GM12872 (cell line): ENCODE measurements around the gene KLHL29.

Source experiments
- TF ChIP-seq, protein P1 (sequence below): IDR thresholded peaks from 3 replicates; pipeline ENCODE4 v1.5.1; 2011; ENCODE audit warnings: low read depth, mild to moderate bottlenecking, low read length, moderate library complexity; ENCODE audit not compliant: insufficient read depth

KLHL29 gene

DNA sequence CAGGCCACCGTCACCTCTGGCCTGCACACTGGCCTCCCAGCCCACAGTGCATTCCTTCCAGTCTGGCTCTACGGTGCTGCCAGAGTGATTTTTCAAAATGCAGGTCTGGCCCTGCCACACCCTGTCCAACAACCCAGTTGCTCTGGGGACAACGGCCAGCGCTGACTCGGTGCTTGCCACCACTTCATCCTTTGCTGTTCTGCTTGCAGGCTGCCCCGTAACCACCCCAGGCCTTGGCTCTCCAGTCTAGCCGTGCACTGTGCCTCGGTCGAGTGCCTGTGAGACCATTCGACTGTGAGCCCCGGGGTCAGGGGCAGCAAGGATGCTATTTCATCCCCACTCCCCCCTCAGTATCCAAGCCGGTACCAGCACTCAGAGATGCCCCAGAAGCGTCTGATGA is 262.6 kb downstream of the KLHL29 start:
- TF ChIP-seq, protein P1, sequence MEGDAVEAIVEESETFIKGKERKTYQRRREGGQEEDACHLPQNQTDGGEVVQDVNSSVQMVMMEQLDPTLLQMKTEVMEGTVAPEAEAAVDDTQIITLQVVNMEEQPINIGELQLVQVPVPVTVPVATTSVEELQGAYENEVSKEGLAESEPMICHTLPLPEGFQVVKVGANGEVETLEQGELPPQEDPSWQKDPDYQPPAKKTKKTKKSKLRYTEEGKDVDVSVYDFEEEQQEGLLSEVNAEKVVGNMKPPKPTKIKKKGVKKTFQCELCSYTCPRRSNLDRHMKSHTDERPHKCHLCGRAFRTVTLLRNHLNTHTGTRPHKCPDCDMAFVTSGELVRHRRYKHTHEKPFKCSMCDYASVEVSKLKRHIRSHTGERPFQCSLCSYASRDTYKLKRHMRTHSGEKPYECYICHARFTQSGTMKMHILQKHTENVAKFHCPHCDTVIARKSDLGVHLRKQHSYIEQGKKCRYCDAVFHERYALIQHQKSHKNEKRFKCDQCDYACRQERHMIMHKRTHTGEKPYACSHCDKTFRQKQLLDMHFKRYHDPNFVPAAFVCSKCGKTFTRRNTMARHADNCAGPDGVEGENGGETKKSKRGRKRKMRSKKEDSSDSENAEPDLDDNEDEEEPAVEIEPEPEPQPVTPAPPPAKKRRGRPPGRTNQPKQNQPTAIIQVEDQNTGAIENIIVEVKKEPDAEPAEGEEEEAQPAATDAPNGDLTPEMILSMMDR = no peak

DNA sequence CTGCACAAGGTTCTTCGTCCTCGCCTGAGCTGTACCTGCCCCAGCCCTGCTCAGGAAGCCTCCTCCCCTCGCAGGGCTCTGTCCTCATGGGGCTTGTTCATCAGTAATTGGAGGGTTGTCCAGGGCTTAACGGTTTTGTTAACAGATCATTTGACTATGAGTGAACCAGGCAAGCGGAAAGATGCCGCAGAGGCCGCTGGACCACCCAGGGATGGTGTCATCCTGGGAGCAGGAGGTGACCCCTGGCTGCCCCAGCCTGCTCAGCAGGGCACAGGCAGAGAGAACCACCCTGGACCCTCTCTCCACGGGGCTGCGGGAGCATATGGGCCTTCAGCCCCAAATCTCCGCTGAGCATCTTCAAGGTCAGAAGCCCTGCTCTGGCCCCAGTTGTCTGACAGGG is 264.3 kb downstream of the KLHL29 start:
- TF ChIP-seq, protein P1 = no peak

DNA sequence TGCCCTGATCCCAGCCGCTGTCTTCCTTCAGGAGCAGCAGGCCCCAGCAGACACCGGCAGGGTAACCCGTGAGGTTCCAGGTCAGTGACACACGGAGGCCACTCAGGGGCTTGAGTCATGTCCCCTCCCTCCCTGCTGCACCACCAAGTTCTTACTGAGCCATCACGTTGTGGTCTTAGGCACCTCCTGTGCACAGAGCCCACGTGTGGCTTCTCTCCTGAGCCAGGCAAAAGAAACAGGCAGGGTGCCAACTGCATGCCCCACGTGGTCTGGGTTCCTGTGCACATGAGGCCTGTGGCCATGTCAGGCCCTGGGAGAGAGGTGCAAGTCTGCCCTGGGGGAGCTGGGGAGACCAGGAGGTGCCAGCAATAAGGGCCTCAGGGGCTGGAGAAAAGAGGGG is 264.8 kb downstream of the KLHL29 start:
- TF ChIP-seq, protein P1 = no peak

DNA sequence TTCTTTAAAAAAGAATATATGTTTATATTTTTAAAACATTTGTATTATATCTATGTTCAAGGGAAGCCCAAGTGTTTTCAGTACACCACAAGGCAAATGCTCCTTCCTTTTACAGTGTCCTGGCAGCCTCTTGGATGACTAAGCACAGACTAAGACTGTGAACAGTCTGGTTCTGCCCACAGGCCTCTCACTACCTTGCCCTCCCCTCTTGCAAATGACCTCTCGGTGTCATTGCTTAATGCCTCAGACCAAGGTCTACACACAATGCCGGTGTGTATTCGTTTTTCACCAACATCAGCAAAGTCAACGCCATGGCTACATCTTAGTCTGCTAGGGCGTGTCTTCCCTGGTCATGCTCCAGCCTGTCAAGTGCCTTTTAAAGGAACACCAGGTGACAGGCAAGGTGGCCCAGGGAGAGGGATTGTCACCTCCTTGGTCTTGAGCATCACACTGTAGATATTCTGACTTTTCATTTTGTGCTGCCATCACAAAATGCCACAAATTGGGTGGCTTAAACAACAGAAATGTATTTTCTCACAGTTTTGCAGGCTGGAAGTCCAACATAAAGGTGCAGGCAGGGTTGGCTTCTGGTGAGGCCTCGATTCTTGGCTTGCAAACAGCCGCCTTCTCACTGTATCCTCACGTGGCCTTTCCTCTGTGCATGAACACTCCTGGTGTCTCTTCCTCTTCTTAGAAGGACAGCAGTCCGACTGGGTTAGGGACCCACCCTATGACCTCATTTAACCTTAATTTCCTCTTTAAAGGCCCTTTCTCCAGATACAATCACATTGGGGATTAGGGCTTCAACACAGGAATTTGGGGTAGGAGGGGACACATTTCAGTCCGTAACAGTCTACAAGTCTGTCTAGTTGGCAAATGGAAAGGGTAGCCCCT is 266.5 kb downstream of the KLHL29 start:
- TF ChIP-seq, protein P1 = no peak

DNA sequence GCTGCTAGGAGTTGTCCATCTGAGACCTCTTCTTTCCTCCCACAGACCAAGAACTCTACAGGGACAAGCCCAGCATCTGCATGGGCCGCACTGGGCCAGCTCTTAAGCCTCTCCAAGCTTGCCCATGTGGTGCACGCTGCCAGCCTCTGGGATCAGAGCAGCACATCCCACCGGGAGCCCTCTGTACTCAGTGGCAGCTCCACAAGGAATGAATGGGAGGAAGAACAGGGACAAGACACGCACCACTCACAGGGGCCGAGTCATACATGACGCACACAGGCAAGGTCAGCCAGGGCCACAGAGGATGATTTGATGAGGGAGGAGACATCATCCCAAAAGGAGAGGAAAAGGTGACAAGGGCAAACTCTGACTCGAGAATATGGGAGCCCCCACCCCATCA is 268.3 kb downstream of the KLHL29 start:
- TF ChIP-seq, protein P1 = no peak

DNA sequence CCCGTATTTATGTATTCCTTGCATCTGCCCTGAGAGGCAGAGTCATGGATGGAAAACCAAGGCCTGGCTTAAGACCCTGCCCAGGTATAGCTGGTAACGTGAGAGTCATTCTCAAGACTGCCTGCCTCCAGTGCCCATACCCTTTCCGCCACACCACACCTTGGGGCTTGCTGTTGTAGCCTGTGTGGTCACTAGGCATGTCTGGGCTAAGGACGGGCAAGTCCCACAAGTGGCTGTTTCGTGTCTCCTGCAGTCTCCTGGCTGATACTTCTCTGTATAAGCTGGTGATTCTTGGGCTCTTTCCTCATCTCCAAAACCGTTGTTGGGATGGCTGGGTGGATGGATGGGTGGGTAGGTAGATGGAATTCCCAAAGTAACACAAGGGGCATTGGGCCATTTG is 269.8 kb downstream of the KLHL29 start:
- TF ChIP-seq, protein P1 = no peak

DNA sequence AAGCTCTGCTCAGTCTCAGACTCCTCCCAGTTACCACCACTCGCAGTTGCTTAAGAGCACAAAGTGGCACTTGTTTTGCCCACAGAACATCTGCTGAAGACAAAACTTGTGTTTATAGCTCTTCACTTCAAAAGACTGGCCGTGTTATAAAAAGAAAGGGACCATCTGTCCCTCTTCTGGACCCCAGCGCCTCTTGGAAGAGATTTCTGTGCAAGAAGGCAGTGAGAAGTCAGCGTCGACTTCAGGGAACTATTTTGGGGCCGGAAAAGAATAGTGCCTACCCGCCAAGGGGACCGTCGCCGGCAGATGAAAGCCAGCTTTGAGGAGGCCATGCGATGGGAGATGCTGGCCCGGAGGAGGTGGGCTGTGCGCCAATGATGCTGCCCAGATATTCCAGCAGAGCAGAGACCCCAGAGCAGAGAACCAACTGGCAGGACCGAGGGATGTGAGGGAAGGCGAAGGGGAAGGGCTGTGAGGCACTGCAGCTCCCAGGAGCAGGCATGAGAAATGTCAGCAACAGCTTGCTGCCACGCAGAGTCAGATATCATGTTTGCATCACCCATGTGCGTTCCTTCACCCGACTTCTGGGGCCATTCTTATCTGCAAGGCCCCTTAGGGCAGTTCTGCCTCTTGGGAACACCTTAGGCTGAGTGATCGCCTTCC is 271.1 kb downstream of the KLHL29 start:
- TF ChIP-seq, protein P1 = no peak
